ENCODE data around the gene PSAT1.
A peak's percentile ranks its signal among the peaks of the same experiment; 100 is the strongest.

- TF ChIP-seq POLR2A (IDR thresholded peaks at IDR 0.05) (peak; percentile 76), CTCF (IDR thresholded peaks at IDR 0.05) (no peak)
Observed at GRCh38 chr9:78296893-78297671, at the start of gene PSAT1.
